Kidney (tissue), 14 donors: Measurements from ENCODE around the gene KCTD11. TPM values are rescaled to one million over a fixed set of nuclear protein-coding genes. Genes with fewer than 3 reads are reported as not detected.

Experiments
- DNase-seq, 5 donors: peaks; one replicate each; pipeline ENCODE4 v3.0.0-alpha.2; 2013 to 2020
- FAIRE-seq: peaks from 2 replicates; lab custom pipeline; 2012; peaks lifted over from hg19 to GRCh38; lab: Jason Lieb, UNC
- H3K27ac ChIP-seq, 2 donors: one replicate each; pipeline ENCODE4 v1.7.0; 2013; ENCODE audit warnings: low read depth in 2 of 2, low read length in 2 of 2, inconsistent platforms in 1 of 2
- H3K27me3 ChIP-seq: one replicate; pipeline ENCODE4 v1.7.1; 2013; ENCODE audit warnings: low read length, inconsistent platforms; ENCODE audit not compliant: control insufficient read depth, insufficient read depth
- H3K36me3 ChIP-seq, 3 donors: one replicate each; pipeline versions ENCODE4 v1.7.0 to v1.7.1; 2013; ENCODE audit warnings: low read length in 3 of 3, control low read depth in 1 of 3, inconsistent platforms in 1 of 3; ENCODE audit not compliant: insufficient read depth in 3 of 3, control insufficient read depth in 2 of 3
- H3K4me1 ChIP-seq, 3 donors: one replicate each; pipeline versions ENCODE4 v1.7.0 to v1.7.1; 2013; ENCODE audit warnings: low read length in 3 of 3, inconsistent platforms in 1 of 3, low read depth in 1 of 3; ENCODE audit not compliant: control insufficient read depth in 2 of 3, insufficient read depth in 2 of 3
- H3K4me3 ChIP-seq, 3 donors: one replicate each; pipeline versions ENCODE4 v1.7.0 to v1.8.1; 2013; ENCODE audit warnings: low read length in 3 of 3, control low read depth in 1 of 3, inconsistent platforms in 1 of 3
- H3K9ac ChIP-seq, 3 donors: one replicate each; pipeline versions ENCODE4 v1.7.0 to v1.7.1; 2013; ENCODE audit warnings: low read length in 3 of 3, control low read depth in 1 of 3, inconsistent platforms in 1 of 3
- H3K9me3 ChIP-seq, 3 donors: one replicate each; pipeline versions ENCODE4 v1.7.0 to v1.7.1; 2013; ENCODE audit warnings: low read length in 3 of 3, control low read depth in 1 of 3, inconsistent platforms in 1 of 3; ENCODE audit not compliant: control insufficient read depth in 2 of 3, insufficient read depth in 1 of 3
- CTCF ChIP-seq: IDR thresholded peaks from 3 replicates; pipeline ENCODE4 v1.5.1; 2012; ENCODE audit warnings: mild to moderate bottlenecking, moderate library complexity, borderline replicate concordance; ENCODE audit not compliant: insufficient read depth; ENCODE audit errors: extremely low read depth
- intact Hi-C: fragments of 100-400 bp; cut with DNase I; formaldehyde crosslinking; loops from one replicate; pipeline ENCODE4 v1.11.1; 2022
- polyA plus RNA-seq: library from polyadenylated mRNA; stranded (reverse); fragments of 350-450 nt; fragmentation: Illumina TruSeq; extraction: RNeasy Lipid Tissue Mini Kit (QIAGEN cat#74804); gene quantifications from one replicate; pipeline ENCODE4 v1.2.3, GENCODE V29; 2014; ENCODE audit warnings: low read depth, low replicate concordance; ENCODE audit not compliant: insufficient read depth
- total RNA-seq: library from RNA; stranded (reverse); fragmentation: NEBNext Ultra II Directional; extraction: Animal tissue kit (Norgen Biotek cat#: 25700); gene quantifications from one replicate; pipeline ENCODE4 v1.2.1, GENCODE V29; 2021
- donor health status: control.
- donor health status: control.
- donor health status: control.
- donor health status: control.
- donor health status: control.
- donor health status: DM: yes; HTN: yes; CAD: no.
- donor health status: Normal renal cell carcinoma (clear cell type).

The KCTD11 gene
- total and polyA plus RNA-seq, 2 donors from 2014 or later, result 7.2 to 14.4 TPM

- H3K27me3 ChIP-seq, result no peaks in the 10 kb centered on the region
- H3K9me3 ChIP-seq, result no peaks in the 10 kb centered on the region
- no peak overlapping the region for H3K4me3 ChIP-seq
- H3K36me3 ChIP-seq, result no peaks in the 10 kb centered on the region
- intact Hi-C loops, result no loop called here
- TF ChIP-seq CTCF, result no peak
- H3K4me1 ChIP-seq, result no peaks in the 10 kb centered on the region
- no peak overlapping the region for H3K27ac ChIP-seq
- DNase-seq (no peak), FAIRE-seq (no peak)
- H3K9ac ChIP-seq, result no peak overlapping the region
Measured at GRCh38 chr17:7369825-7370224, 17.9 kb downstream of the KCTD11 start.

GRCh38 chr17:7370853-7371252 is 18.9 kb downstream of the KCTD11 start:
- H3K27ac ChIP-seq, result no peak overlapping the region
- DNase-seq (no peak), FAIRE-seq (no peak)
- TF ChIP-seq CTCF, result no peak
- H3K9me3 ChIP-seq, result no peaks in the 10 kb centered on the region
- H3K4me3 ChIP-seq, result no peak overlapping the region
- intact Hi-C loops, result no loop called here
- no peaks in the 10 kb centered on the region for H3K27me3 ChIP-seq
- no peaks in the 10 kb centered on the region for H3K36me3 ChIP-seq
- H3K9ac ChIP-seq, result no peak overlapping the region
- no peaks in the 10 kb centered on the region for H3K4me1 ChIP-seq

- Histone ChIP-seq H3K9ac (no peak overlapping the region), H3K4me3 (no peak overlapping the region), H3K4me1 (no peaks in the 10 kb centered on the region), H3K27me3 (no peaks in the 10 kb centered on the region), H3K27ac (no peak overlapping the region), H3K36me3 (no peaks in the 10 kb centered on the region), H3K9me3 (no peaks in the 10 kb centered on the region)
- DNase-seq (no peak), FAIRE-seq (no peak)
- TF ChIP-seq CTCF, result no peak
- intact Hi-C loops, result no loop called here
Measured at GRCh38 chr17:7374353-7374752, 22.4 kb downstream of the KCTD11 start.

GRCh38 chr17:7379134-7379533 is 27.2 kb downstream of the KCTD11 start:
- FAIRE-seq (no peak), DNase-seq (no peak)
- Histone ChIP-seq H3K9me3 (no peaks in the 10 kb centered on the region), H3K27me3 (peaks cover 5% of the 10 kb centered on the region), H3K4me1 (peaks cover 0 to 17% (median 10%) of the 10 kb centered on the region in 3 donors), H3K9ac (no peak overlapping the region), H3K36me3 (no peaks in the 10 kb centered on the region), H3K4me3 (no peak overlapping the region), H3K27ac (no peak overlapping the region)
- no peak for TF ChIP-seq CTCF
- intact Hi-C loops, result no loop called here
